Measurements from ENCODE around the gene PIM1.

The PIM1 gene

GRCh38 chr6:37170273-37171200 lies 585 bp downstream of the PIM1 start:
- DNase-seq (ENCODE audit: insufficient read length, low spot score) = peak; percentile 45
- TF ChIP-seq POLR2A (IDR thresholded peaks at IDR 0.05; ENCODE audit: low read depth, low read length) (no peak), PAX5 (IDR thresholded peaks at IDR 0.05; ENCODE audit: insufficient read depth, low read length, severe bottlenecking) (no peak), SPI1 (IDR thresholded peaks at IDR 0.05; ENCODE audit: low read depth, low read length) (no peak), POU2F2 (IDR thresholded peaks at IDR 0.05; ENCODE audit: low read depth, low read length) (no peak), TAF1 (IDR thresholded peaks at IDR 0.05; ENCODE audit: low read depth, low read length) (no peak), POLR2AphosphoS5 (IDR thresholded peaks at IDR 0.05; ENCODE audit: low read depth, low read length) (no peak)
- peak; percentile 41 for FAIRE-seq

GRCh38 chr6:37171201-37171969 lies 1.4 kb downstream of the PIM1 start:
- TF ChIP-seq TAF1 (IDR thresholded peaks at IDR 0.05; ENCODE audit: low read depth, low read length) (no peak), SPI1 (IDR thresholded peaks at IDR 0.05; ENCODE audit: low read depth, low read length) (no peak), POU2F2 (IDR thresholded peaks at IDR 0.05; ENCODE audit: low read depth, low read length) (no peak), POLR2A (IDR thresholded peaks at IDR 0.05; ENCODE audit: low read depth, low read length) (no peak), PAX5 (IDR thresholded peaks at IDR 0.05; ENCODE audit: insufficient read depth, low read length, severe bottlenecking) (no peak), POLR2AphosphoS5 (IDR thresholded peaks at IDR 0.05; ENCODE audit: low read depth, low read length) (no peak)
- DNase-seq (ENCODE audit: insufficient read length, low spot score) = no peak
- FAIRE-seq = peak; percentile 20

GRCh38 chr6:37171970-37172812 lies 2.2 kb downstream of the PIM1 start:
- FAIRE-seq (peak; percentile 83), DNase-seq (ENCODE audit: insufficient read length, low spot score) (peak; percentile 44)
- TF ChIP-seq POLR2A (IDR thresholded peaks at IDR 0.05; ENCODE audit: low read depth, low read length) (no peak), POU2F2 (IDR thresholded peaks at IDR 0.05; ENCODE audit: low read depth, low read length) (peak; percentile 40; the same call in 1 of the 2 replicates)

GRCh38 chr6:37172912-37173492 lies 3.0 kb downstream of the PIM1 start:
- FAIRE-seq = no peak
- no peak for DNase-seq (ENCODE audit: insufficient read length, low spot score)
- TF ChIP-seq SPI1 (IDR thresholded peaks at IDR 0.05; ENCODE audit: low read depth, low read length) = no peak
- no peak for TF ChIP-seq TAF1 (IDR thresholded peaks at IDR 0.05; ENCODE audit: low read depth, low read length)
- no peak for TF ChIP-seq POU2F2 (IDR thresholded peaks at IDR 0.05; ENCODE audit: low read depth, low read length)
- TF ChIP-seq POLR2A (IDR thresholded peaks at IDR 0.05; ENCODE audit: low read depth, low read length) = no peak
- no peak for TF ChIP-seq POLR2AphosphoS5 (IDR thresholded peaks at IDR 0.05; ENCODE audit: low read depth, low read length)
- TF ChIP-seq PAX5 (IDR thresholded peaks at IDR 0.05; ENCODE audit: insufficient read depth, low read length, severe bottlenecking) = no peak

- FAIRE-seq = no peak
- TF ChIP-seq POU2F2 (IDR thresholded peaks at IDR 0.05; ENCODE audit: low read depth, low read length) (no peak), SPI1 (IDR thresholded peaks at IDR 0.05; ENCODE audit: low read depth, low read length) (0 out of 2 replicates have a peak, but pooled peaks have one; percentile 25)
- no peak for DNase-seq (ENCODE audit: insufficient read length, low spot score)
Measured at GRCh38 chr6:37173493-37174195, 3.7 kb downstream of the PIM1 start.

- DNase-seq (ENCODE audit: insufficient read length, low spot score) (no peak), FAIRE-seq (no peak)
- TF ChIP-seq POLR2AphosphoS5 (IDR thresholded peaks at IDR 0.05; ENCODE audit: low read depth, low read length) = no peak
- no peak for TF ChIP-seq PAX5 (IDR thresholded peaks at IDR 0.05; ENCODE audit: insufficient read depth, low read length, severe bottlenecking)
- TF ChIP-seq TAF1 (IDR thresholded peaks at IDR 0.05; ENCODE audit: low read depth, low read length) = no peak
- no peak for TF ChIP-seq POU2F2 (IDR thresholded peaks at IDR 0.05; ENCODE audit: low read depth, low read length)
- no peak for TF ChIP-seq SPI1 (IDR thresholded peaks at IDR 0.05; ENCODE audit: low read depth, low read length)
- TF ChIP-seq POLR2A (IDR thresholded peaks at IDR 0.05; ENCODE audit: low read depth, low read length) = no peak
Measured at GRCh38 chr6:37174196-37174514, 4.2 kb downstream of the PIM1 start.

GRCh38 chr6:37174515-37175331 lies 4.8 kb downstream of the PIM1 start:
- TF ChIP-seq PAX5 (IDR thresholded peaks at IDR 0.05; ENCODE audit: insufficient read depth, low read length, severe bottlenecking) (no peak), POLR2AphosphoS5 (IDR thresholded peaks at IDR 0.05; ENCODE audit: low read depth, low read length) (no peak), POU2F2 (IDR thresholded peaks at IDR 0.05; ENCODE audit: low read depth, low read length) (no peak), TAF1 (IDR thresholded peaks at IDR 0.05; ENCODE audit: low read depth, low read length) (no peak), POLR2A (IDR thresholded peaks at IDR 0.05; ENCODE audit: low read depth, low read length) (no peak), SPI1 (IDR thresholded peaks at IDR 0.05; ENCODE audit: low read depth, low read length) (no peak)
- FAIRE-seq (no peak), DNase-seq (ENCODE audit: insufficient read length, low spot score) (no peak)
